ENCODE results near the gene UBL3. TPM values are rescaled to one million over a fixed set of nuclear protein-coding genes. Genes with fewer than 3 reads are reported as not detected.

UBL3 gene
- total RNA-seq, 1 experiment from 2014 or later, result 11.1 TPM

DNA sequence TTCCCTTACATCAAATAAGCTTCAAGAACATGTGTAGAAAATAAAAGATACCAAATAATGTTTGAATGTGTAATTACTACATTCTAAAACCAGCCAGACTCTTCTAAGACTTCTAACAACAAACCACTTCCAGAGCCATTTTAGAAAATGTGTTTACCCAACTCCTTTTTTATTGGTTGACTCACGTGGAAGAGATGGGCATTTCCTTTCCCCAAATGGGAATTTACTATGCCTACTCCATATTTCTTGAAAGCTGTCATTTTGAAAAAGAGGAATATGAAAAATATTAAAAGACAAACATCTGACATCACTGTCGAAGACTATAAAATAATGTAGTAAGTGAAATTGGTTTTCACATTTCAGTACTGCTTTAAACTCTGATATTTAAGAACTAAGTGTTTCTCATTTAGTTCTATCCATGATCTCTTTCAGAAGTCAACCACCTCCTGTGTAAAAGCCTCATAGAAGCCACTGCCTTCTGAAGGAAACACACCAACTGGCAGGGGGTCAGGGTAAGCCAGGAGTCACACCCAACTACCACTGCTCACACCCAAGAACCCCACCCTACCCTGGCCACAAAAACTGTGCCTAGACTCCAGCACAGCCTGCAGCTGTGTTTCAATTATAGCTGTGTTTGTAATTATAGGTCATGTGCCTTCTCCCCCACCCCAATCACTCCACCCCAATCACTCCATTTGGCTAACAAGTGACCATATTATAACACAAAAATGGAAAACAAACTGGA, 86.8 kb downstream of the UBL3 start:
- POLR2A ChIA-PET, result no interaction called here
- no peak for ATAC-seq
- no peaks in the 10 kb centered on the region for H3K27me3 ChIP-seq (ENCODE audit: control insufficient read depth, insufficient read depth, low read length)
- DNase-seq (ENCODE audit: low read depth, low spot score), result no peak
- no peaks in the 10 kb centered on the region for H3K9me3 ChIP-seq (ENCODE audit: control insufficient read depth, insufficient read depth, low read depth, low read length)
- no peak for TF ChIP-seq REST (IDR thresholded peaks at IDR 0.05; ENCODE audit: insufficient read depth in 1 of 2, low read depth in 2 of 2, low read length in 1 of 2)
- TF ChIP-seq POLR2AphosphoS5 (IDR thresholded peaks at IDR 0.05; ENCODE audit: low read depth, low read length), result no peak
- TF ChIP-seq TCF7L2 (IDR thresholded peaks at IDR 0.05; ENCODE audit: low read depth, low read length), result no peak
- TF ChIP-seq, protein P1, sequence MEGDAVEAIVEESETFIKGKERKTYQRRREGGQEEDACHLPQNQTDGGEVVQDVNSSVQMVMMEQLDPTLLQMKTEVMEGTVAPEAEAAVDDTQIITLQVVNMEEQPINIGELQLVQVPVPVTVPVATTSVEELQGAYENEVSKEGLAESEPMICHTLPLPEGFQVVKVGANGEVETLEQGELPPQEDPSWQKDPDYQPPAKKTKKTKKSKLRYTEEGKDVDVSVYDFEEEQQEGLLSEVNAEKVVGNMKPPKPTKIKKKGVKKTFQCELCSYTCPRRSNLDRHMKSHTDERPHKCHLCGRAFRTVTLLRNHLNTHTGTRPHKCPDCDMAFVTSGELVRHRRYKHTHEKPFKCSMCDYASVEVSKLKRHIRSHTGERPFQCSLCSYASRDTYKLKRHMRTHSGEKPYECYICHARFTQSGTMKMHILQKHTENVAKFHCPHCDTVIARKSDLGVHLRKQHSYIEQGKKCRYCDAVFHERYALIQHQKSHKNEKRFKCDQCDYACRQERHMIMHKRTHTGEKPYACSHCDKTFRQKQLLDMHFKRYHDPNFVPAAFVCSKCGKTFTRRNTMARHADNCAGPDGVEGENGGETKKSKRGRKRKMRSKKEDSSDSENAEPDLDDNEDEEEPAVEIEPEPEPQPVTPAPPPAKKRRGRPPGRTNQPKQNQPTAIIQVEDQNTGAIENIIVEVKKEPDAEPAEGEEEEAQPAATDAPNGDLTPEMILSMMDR (IDR thresholded peaks at IDR 0.05), result no peak
- TF ChIP-seq SIN3A (IDR thresholded peaks at IDR 0.05; ENCODE audit: borderline replicate concordance, insufficient read depth, low read depth, low read length), result no peak
- in situ Hi-C loops (cut with HindIII; ENCODE audit: low pct_unique_long_range_greater_than_20kb, low sequenced_read_pairs) (no loop called here), intact Hi-C loops (cut with micrococcal nuclease; ENCODE audit: unreplicated experiment) (no loop called here)
- H3K27ac ChIP-seq (ENCODE audit: low read length), result no peak overlapping the region
- H3K36me3 ChIP-seq (ENCODE audit: control insufficient read depth, insufficient read depth, low read length), result no peaks in the 10 kb centered on the region
- BruUV-seq (replicated peaks), result no TSS peak
- H3K4me1 ChIP-seq (ENCODE audit: control insufficient read depth, insufficient read depth, low read length), result no peaks in the 10 kb centered on the region
- CTCF ChIA-PET, result no interaction called here
- H3K4me3 ChIP-seq (ENCODE audit: low read depth in 2 of 2, low read length in 2 of 2), result no peak overlapping the region

GRCh38 chr13:29761815-29762214, 88.6 kb downstream of the UBL3 start:
- Histone ChIP-seq H3K9me3 (ENCODE audit: control insufficient read depth, insufficient read depth, low read depth, low read length) (no peaks in the 10 kb centered on the region), H3K36me3 (ENCODE audit: control insufficient read depth, insufficient read depth, low read length) (no peaks in the 10 kb centered on the region), H3K27ac (ENCODE audit: low read length) (no peak overlapping the region), H3K4me1 (ENCODE audit: control insufficient read depth, insufficient read depth, low read length) (no peaks in the 10 kb centered on the region), H3K4me3 (ENCODE audit: low read depth in 2 of 2, low read length in 2 of 2) (no peak overlapping the region), H3K27me3 (ENCODE audit: control insufficient read depth, insufficient read depth, low read length) (no peaks in the 10 kb centered on the region)
- no peak for TF ChIP-seq SIN3A (IDR thresholded peaks at IDR 0.05; ENCODE audit: borderline replicate concordance, insufficient read depth, low read depth, low read length)
- no peak for TF ChIP-seq TCF7L2 (IDR thresholded peaks at IDR 0.05; ENCODE audit: low read depth, low read length)
- TF ChIP-seq POLR2AphosphoS5 (IDR thresholded peaks at IDR 0.05; ENCODE audit: low read depth, low read length), result no peak
- TF ChIP-seq, protein P1 (IDR thresholded peaks at IDR 0.05), result no peak
- TF ChIP-seq REST (IDR thresholded peaks at IDR 0.05; ENCODE audit: insufficient read depth in 1 of 2, low read depth in 2 of 2, low read length in 1 of 2), result no peak
- in situ Hi-C loops (cut with HindIII; ENCODE audit: low pct_unique_long_range_greater_than_20kb, low sequenced_read_pairs), result no loop called here
- no TSS peak for BruUV-seq (replicated peaks)
- CTCF ChIA-PET, result no interaction called here
- DNase-seq (ENCODE audit: low read depth, low spot score), result no peak
- POLR2A ChIA-PET, result interaction anchor here (0.6 kb wide), 1 partner anchor 10 kb away, joined by 13 read pairs; no protein-coding TSS in a partner anchor
- ATAC-seq, result no peak
- intact Hi-C loops (cut with micrococcal nuclease; ENCODE audit: unreplicated experiment), result no loop called here
